HepG2 (cell line): ENCODE results near the gene TGM1. TPM values are rescaled to one million over a fixed set of nuclear protein-coding genes. Genes with fewer than 3 reads are reported as not detected.

Experiments
- BCL3 ChIP-seq: sonication (generic); formaldehyde crosslinking; IDR thresholded peaks from 2 replicates; pipeline ENCODE4 v1.5.1; 2020; ENCODE audit warnings: mild to moderate bottlenecking, missing genetic modification reagents, moderate library complexity
- ELF3 ChIP-seq: IDR thresholded peaks from 2 replicates; pipeline ENCODE4 v1.6.1; 2016; ENCODE audit warnings: missing genetic modification reagents, missing compliant biosample characterization
- FLYWCH1 ChIP-seq: sonication (generic); formaldehyde crosslinking; IDR thresholded peaks from 2 replicates; pipeline ENCODE4 v1.8.1; 2023; ENCODE audit warnings: mild to moderate bottlenecking, missing genetic modification reagents
- SNAPC2 ChIP-seq: sonication (generic); formaldehyde crosslinking; IDR thresholded peaks from 2 replicates; pipeline ENCODE4 v1.8.1; 2022; ENCODE audit warnings: mild to moderate bottlenecking, missing genetic modification reagents
- STAG1 ChIP-seq: sonication (generic); formaldehyde crosslinking; IDR thresholded peaks from 2 replicates; pipeline ENCODE4 v1.4.0; 2020; ENCODE audit warnings: missing genetic modification reagents
- ZNF142 ChIP-seq: sonication (generic); formaldehyde crosslinking; IDR thresholded peaks from 2 replicates; pipeline ENCODE4 v1.4.0; 2020; ENCODE audit warnings: missing genetic modification reagents
- ZNF205 ChIP-seq: IDR thresholded peaks from 2 replicates; pipeline ENCODE4 v1.6.1; 2018; ENCODE audit warnings: missing biosample characterization, missing genetic modification reagents
- ZNF318 ChIP-seq: sonication (generic); formaldehyde crosslinking; IDR thresholded peaks from 2 replicates; pipeline ENCODE4 v1.4.0; 2020; ENCODE audit warnings: mild to moderate bottlenecking, missing genetic modification reagents
- ZNF44 ChIP-seq: sonication (generic); formaldehyde crosslinking; IDR thresholded peaks from 2 replicates; pipeline ENCODE4 v1.5.1; 2020; ENCODE audit warnings: mild to moderate bottlenecking, missing genetic modification reagents
- ZNF552 ChIP-seq: sonication (generic); formaldehyde crosslinking; IDR thresholded peaks from 2 replicates; pipeline ENCODE4 v1.9.0; 2022; ENCODE audit warnings: missing genetic modification reagents, mild to moderate bottlenecking, borderline replicate concordance
- ZSCAN29 ChIP-seq: sonication (generic); formaldehyde crosslinking; conservative IDR thresholded peaks from 2 replicates; pipeline ENCODE4 v1.4.0; 2020; ENCODE audit warnings: mild to moderate bottlenecking, missing genetic modification reagents
- ZSCAN9 ChIP-seq: IDR thresholded peaks from 2 replicates; pipeline ENCODE4 v1.6.1; 2016; ENCODE audit warnings: borderline replicate concordance
- polyA plus RNA-seq, 8 experiments: library from polyadenylated mRNA; depleted of rRNA in 3 of 8; stranded (reverse) in 7 of 8; unstranded in 1 of 8; fragments of >200 nt; fragmentation: Illumina TruSeq in 4 of 8; extraction: Trizol in 4 of 8; gene quantifications; 2 replicates each; pipeline versions ENCODE4 v1.2.1 to v1.2.3, GENCODE V29; 2011 to 2016; ENCODE audit warnings: low read depth in 4 of 8, missing spikeins in 1 of 8, mixed read lengths in 1 of 8; ENCODE audit not compliant: insufficient read depth in 1 of 8
- total RNA-seq, 5 experiments: library from RNA; depleted of rRNA; stranded (reverse); fragments of >200 nt; fragmentation: Illumina TruSeq; extraction: Trizol; gene quantifications; 2 replicates each; pipeline ENCODE4 v1.2.3, GENCODE V29; 2016; ENCODE audit warnings: low read depth in 1 of 5

TGM1 gene
- total and polyA plus RNA-seq, 2 of the 13 experiments (the other 11 are each of a cell fraction or from before 2014, with no cell fraction given), result 3.2 to 10.6 TPM

GRCh38 chr14:24297190-24297964 is 34.4 kb upstream of the TGM1 start (continued):
- TF ChIP-seq ZSCAN29 (CRISPR knock-in tag), result 0 out of 2 replicates have a peak, but pooled peaks have one; percentile 73
- 0 out of 2 replicates have a peak, but pooled peaks have one; percentile 57 for TF ChIP-seq BCL3 (CRISPR knock-in tag)
- peak; percentile 74 for TF ChIP-seq STAG1 (CRISPR knock-in tag)
- no peak for TF ChIP-seq ZNF552 (CRISPR knock-in tag)
- TF ChIP-seq ZNF318 (CRISPR knock-in tag), result 0 out of 2 replicates have a peak, but pooled peaks have one; percentile 23
- TF ChIP-seq SNAPC2 (CRISPR knock-in tag), result peak; percentile 53; the same call in 1 of the 2 replicates
- TF ChIP-seq FLYWCH1, result no peak
- peak; percentile 34; the same call in 1 of the 2 replicates for TF ChIP-seq ZNF205 (CRISPR knock-in tag)
- TF ChIP-seq ZNF44 (CRISPR knock-in tag), result no peak
- TF ChIP-seq ZNF142 (CRISPR knock-in tag), result 0 out of 2 replicates have a peak, but pooled peaks have one; percentile 61
- peak; percentile 60; the same call in 1 of the 2 replicates for TF ChIP-seq ZSCAN9 (CRISPR knock-in tag)
- TF ChIP-seq ELF3 (CRISPR knock-in tag), result peak; percentile 96
